DMS53 treated with DMSO at 0.1 percent for 48 hours (cell line): ENCODE results near the gene SLC28A2.
"Not testable (repeated sequence)": the region's sequence is repeated elsewhere in the genome, so short reads cannot be mapped to it uniquely, and the experiment has no call there.

Experiments used
- DNase-seq: peaks from one replicate; lab custom pipeline; 2025; ENCODE audit not compliant: unreplicated experiment; lab: John Stamatoyannopoulos, UW

The SLC28A2 gene, protein sequence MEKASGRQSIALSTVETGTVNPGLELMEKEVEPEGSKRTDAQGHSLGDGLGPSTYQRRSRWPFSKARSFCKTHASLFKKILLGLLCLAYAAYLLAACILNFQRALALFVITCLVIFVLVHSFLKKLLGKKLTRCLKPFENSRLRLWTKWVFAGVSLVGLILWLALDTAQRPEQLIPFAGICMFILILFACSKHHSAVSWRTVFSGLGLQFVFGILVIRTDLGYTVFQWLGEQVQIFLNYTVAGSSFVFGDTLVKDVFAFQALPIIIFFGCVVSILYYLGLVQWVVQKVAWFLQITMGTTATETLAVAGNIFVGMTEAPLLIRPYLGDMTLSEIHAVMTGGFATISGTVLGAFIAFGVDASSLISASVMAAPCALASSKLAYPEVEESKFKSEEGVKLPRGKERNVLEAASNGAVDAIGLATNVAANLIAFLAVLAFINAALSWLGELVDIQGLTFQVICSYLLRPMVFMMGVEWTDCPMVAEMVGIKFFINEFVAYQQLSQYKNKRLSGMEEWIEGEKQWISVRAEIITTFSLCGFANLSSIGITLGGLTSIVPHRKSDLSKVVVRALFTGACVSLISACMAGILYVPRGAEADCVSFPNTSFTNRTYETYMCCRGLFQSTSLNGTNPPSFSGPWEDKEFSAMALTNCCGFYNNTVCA

DNA sequence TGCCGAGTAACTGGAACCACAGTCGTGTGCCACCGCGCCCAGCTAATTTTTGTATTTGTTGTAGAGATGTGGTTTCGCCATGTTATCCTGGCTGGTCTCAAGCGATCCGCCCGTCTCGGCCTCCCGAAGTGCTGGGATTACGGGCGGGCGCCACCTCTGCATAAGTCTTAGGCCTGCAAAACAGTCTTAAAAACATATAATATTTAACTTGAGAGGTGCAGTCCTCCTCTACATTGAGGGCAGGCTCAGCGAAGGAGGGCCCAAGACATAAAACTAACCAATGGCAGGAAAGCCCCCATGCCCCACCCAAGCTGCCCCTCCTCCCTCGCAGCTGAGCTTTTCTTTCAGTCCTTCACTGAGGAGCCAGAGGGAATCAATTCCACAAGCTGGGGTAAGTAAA is at the start of gene SLC28A2:
TSS of gene SLC28A2 (plus strand) at position 347 of the 400 bp plus-strand sequence. CDS start 982 bp downstream, outside the sequence.
- DNase-seq = no peak

DNA sequence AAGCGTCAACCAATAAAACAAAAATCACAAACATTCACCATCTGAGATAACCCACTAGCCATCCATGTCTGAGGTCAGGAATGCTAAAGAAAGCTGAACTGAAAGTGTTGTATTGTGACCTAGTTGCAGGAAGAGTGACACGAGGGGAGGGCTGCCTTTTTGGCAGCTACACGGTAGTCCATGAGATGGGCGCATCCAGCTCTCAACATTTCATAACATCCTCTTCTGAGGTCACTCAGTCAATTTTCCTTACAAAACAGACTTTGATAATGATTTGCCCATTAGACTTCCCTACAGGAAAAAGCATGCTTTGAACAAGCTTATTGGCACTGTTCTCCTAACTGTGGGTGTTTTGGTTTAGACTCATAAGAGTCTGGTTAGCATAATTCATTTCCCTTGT is 48.9 kb upstream of the SLC28A2 start:
- no peak for DNase-seq

DNA sequence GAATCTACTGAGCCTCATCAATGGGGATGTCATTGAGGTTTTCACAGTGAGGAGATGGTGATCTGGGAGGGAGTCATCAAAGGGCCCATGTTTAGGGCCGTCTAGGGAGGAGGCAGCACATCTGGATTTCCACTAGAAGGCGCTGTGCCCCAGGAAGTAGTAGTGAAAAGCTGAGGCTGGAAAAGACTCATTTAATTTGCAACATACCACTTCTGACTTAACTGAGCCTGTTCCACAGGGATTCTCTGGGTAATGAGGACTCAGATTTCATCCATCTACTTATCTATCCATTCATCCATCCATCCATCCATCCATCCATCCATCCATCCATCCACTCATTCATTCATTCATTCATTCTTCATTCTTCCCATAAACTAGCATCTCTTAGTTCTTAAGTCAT is 46.8 kb upstream of the SLC28A2 start:
- peak; percentile 62 for DNase-seq

DNA sequence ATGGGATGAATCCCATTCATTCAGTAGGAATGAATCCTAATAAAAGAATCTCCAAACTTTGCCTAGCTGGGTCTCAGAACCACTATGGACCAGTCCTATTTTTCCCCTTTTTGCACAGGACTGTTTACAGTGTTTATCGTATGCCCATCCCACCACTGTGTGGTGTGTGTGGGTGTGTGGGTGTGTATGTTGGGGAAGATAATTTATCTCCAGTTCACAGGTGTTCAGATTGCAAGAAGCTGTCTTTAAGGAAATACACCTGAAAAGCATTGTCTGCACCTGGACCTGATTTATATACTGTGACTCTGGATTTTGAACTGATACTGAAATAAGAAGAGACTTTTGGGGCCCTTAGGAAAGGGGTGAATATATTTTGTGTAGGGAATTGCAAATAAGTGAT is 39.5 kb upstream of the SLC28A2 start:
- no peak for DNase-seq

DNA sequence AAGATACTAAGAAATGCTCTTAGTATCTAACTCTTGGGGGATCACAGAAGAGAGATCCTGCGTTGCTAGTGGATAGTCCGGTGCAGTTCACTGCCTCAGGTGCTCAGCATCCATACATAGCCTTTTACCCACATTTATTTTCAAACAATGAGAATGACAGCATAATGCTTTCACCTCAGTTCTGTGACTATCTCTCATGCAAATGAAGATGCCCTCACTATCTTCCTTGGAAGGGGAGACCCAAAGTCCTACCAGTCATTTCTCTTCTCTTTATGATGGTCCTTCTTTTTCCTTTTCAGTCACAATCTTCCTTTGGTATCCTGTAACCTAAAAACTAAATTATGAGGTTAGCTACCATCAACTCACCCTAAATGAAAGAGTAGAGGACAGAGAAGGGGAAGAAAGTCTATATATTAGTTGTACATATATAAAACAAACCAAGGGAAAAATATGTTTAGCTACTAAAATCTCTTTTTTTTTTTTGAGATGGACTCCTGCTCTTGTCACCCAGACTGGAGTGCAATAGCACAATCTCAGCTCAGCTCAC is 30.9 kb upstream of the SLC28A2 start:
- DNase-seq = no peak

DNA sequence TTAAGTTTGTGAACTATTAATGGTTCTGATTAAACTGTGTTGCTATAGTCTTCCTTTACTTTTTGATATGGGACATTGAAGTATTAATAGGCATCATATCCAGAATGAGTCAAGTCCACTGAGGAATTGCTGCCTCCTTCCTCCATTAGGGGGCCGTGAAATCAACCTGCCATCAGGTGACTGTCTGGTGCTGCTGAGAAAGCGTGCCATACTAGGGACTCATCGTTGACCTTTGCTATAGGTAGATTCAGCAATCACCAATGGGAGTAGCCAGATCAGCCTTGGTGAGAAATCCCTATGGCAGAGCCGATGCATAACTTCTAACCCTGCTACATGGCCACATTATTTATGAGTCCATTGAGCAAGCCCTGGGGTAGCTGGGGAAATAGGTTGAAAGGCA is 30.1 kb upstream of the SLC28A2 start:
- no peak for DNase-seq

DNA sequence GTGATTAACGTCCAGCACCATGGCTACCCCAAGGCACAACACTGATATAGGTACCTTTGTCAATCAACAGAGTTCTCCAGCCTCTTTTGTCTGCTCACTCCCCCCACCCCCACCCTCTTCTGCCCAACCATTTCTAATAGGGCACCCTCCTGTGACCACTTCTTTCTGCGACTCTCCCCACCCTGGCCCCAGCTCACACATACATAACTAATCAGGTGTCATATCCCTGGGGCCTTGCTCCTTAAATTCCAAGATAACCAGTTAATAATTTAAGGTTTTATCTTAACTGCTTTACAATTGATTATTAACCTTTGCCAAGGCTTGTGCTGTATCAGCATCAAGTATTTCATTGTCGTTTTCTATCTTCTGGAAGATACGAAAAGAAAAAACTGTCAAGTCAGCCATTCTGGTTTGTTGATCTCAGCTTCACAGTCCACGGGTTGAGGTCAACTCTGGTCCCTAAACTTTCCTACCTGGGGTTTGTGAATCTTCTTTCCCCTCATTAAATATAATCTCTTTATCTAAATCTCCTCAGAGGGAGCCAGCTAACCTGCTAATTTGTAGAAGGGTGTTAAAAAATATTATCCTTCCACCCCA is 27.3 kb upstream of the SLC28A2 start:
- DNase-seq = no peak

DNA sequence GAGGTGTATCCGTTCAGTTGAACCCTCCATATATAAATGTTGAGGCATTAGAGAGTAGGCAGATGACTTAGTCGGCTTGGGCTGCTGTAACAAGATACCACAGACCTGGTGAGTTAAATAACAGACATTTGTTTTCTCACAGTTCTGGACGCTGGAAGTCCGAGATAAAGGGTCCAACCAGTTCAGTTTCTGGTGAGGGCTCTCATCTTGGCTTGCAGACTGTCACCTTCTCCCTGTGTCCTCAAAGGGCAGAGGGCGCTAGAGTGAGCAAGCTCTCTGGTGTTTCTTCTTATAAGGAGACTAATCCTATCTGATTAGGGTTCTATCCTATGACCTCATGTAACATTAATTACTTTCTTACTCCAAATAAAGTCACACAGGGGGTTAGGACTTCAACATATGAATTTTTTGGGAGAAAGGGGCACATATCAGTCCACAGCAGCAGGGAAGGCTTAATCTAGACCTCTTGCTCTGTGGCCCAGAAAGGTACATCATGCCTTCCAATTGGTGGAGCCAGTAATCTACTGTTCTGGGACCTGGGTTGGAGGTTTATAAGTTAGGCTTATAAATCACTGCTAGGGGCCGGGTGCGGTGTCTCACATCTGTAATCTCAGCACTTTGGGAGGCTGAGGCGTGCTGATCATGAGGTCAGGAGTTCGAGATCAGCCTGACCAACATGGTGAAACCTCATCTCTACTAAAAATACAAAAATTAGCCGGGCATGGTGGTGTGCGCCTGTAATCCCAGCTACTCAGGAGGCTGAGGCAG is 26.3 kb upstream of the SLC28A2 start:
- DNase-seq = no peak

DNA sequence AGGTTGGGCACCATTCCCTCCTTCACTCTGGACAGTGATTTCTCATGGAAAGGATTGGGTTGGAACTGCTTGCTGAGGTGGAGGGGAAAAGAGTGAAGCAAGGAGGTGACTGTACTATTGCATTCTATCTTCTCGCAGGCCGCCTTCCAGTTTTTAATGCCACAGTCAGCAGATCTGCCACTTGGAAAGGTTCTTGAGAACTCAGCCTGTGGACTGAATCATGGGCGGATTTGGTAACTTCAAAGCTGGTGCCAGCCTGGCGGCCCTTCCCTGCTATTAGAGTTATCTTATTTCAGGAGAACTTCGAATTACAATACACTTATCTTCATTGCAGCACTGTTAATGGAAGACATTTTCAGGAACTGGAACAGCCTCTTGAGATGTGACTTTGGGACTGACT is 23.1 kb upstream of the SLC28A2 start:
- no peak for DNase-seq

DNA sequence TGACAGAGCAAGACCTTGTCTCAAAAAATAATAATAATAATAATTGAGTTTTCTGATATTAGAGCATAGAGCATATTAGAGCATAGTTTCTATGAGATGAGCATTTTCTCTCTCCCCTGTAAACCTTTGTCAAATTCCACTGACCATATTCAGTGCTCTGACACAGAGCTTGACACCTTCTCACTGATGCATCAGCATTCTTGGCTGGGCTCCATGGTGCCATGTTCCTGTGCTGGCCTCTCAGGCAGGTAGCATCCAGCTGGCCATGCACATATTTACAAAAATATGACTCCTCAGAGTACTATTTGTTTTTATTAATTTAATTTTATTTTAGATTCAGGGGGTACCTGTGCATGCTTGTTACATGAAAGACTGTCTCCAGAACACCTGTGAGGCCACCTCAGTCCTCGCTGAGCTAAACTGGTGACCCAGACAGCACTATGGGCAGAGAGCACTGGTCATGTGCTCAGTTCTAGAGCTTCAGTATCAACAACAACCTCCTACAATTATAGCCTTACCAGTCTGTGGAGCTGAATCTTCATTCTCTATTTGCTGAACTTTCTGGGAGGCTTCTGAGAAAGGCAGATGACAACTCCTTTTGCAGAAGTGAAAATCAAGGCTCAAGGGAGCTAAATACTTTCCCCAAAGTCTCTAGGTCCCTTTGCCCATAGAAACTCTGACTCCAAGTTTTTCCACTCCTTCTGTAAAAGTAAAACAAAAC is 21.6 kb upstream of the SLC28A2 start:
- DNase-seq = no peak

DNA sequence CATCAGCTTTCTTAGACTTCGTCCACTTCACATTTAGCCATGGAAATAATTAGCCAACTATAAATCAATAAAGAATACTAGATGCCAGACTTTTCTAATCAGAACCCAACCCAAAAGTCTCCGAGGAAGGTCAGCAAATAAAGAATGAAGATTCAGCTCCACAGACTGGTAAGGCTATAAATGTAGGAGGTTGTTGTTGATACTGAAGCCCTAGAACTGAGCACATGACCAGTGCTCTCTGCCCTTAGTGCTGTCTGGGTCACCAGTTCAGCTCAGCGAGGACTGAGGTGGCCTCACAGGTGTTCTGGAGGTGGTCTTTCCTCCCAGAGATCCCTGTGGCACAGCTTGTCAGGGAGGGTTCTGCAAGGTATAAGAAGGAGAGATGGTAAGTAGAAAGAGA is 20.9 kb upstream of the SLC28A2 start:
- DNase-seq = no peak

DNA sequence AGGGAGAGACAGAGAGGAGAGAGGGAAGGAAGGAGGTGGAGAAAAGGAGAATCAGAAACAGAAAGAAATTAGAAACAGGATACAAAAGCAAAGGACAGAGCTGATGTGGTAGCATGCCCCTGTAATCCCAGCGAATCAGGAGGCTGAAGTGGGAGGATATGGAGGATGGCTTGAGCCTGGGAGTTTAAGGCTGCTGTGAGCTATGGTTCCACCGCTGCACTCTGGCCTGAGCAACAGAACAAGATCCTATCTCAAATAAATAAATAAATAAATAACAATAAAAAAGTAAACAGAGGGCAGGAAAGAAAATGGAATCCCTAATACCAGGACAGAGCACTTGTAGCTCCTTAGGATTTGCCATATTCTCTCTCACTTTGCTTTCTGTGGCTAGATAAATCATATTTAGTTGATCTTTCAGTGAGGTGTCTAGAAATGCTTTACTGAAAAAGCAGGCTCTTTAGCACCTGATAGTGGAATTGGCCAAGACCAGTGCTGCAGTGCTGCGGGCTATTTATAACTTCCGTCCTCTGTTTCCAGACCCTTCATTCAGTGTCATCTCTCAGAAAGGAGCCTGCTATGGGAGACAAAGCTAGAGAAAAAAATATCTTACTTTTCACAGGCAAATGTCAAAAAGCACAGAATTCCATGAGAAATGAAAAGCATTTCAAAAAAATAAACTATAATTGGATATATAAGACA is 20.0 kb upstream of the SLC28A2 start:
- no peak for DNase-seq

DNA sequence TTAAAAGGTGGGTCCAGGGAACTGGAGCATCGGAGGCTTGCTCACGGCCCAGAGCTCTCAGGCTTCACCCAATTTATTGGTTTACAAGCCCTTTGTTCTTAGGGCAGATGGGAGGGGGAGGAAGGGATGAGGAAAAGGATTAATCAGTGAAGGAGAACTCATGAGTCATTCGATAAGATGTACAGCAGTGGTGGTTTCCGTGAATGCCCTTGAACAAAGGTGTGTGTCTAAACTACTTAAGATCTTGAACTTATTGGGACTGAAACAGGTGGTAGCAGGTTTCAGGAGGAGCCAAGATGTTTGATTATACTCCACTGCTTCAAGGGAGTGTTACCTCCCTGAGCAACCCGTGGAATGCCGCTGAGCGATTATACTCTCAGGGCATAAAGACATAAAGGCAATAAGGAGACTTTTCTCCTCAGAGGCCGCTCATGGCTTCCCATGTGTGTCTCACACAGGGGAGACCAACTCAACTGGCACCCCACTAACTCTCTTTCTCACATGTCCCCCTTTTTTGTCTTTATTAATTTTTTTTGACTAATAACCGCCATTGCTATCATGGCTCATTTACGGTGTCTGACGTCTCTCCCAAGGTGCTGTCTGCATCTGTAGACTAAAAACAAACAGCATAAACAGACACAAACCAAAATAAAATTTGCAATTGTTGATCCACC is 17.3 kb upstream of the SLC28A2 start:
- DNase-seq = no peak

DNA sequence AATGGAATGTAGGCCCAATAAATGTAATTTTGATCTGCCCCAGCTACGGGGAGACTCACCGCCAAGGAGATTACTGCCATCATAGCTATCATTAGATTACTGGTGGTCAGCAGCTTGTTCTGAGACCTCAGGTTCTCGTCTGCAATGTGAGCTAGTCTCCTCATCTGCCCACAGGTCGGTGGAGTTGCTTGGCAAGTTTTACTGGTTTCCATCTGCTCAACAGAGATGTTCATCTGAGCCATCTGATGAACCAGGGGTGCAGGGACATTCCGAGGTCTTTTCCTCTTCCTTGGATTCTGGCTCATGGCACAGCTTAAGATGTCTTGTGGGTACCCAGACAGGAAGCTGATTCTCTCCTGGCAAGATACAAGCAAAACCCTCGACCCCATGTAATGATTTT is 15.2 kb upstream of the SLC28A2 start:
- DNase-seq = not testable (repeated sequence)

DNA sequence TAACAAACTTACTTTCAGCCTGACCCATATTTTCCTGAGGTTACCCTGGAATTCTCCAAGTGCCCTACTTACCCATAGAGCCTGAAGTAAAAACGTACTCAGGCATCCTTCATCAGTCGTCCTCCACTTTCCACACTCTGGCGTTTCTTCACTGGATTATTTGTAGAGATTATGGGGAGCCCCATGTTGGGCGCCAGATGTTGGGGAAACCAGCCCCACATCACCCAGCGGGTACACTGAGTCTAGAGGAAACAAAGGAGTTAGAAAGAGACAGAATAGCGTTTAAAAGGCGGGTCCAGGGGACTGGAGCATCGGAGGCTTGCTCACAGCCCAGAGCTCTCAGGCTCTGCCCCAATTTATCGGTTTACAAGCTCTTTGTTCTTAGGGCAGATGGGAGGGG is 9.7 kb upstream of the SLC28A2 start:
- DNase-seq = no peak

DNA sequence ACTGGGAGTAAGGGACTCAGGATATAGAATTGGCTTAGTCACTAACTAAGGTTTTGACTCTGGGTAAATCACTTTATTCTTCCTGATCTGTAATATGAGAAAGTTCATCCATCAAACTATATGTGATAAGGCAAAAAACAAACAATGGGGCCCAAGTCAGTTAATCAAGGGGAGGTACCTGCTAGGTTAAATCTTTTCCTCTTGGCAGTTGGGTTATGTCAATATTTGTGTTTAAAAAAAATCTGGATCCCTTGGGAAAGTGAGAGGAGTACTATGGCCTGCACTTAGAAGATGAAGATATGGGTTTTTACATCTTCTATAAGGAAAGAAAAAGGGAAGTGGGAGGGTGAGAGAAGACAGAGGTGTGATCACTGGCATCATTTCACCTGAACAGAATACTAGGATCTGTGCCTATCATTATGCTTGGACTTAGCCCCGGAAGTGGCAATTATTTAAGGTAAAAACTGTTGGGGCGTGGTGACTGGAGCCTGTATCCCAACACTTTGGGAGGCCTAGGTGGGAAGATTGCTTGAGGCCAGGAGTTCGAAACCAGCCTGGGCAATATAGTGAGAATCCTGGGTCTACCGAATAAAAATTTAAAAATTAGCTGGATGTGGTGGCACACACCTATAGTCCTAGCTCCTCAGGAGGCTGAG is 2.8 kb upstream of the SLC28A2 start:
- DNase-seq = no peak

DNA sequence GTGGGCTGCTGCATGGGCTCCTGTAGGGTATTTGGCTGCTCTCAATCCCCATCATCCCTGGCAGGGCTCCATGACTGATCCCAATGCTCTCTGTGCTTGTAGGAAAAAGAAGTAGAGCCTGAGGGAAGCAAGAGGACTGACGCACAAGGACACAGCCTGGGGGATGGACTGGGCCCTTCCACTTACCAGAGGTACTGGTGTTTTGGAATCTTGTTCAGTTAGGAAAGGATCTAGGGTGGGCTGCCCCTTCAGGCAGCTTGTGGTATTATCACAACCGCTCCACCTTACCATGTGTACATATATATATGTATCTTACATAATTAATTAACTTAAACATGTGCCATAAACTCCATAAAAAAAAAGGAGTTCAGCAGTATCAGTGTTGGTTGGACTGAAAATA is 1.3 kb downstream of the SLC28A2 start:
- DNase-seq = no peak

DNA sequence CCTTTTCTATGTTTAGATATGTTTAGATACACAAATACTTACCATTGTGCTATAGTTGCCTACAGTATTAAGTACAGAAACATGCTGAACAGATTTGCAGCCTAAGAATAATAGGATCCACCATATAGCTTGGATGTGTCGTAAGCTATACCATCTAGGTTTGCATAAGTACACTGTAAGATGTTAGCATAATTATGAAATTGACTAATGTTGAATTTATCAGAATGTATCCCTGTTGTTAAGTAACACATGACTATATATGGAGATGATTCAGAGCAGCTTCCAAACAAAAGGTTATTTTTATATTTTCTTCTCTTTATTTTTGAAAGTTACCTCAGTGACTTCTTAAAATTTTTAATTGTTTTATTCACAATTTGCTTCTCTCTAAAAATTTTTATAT is 2.4 kb downstream of the SLC28A2 start:
- DNase-seq = no peak

DNA sequence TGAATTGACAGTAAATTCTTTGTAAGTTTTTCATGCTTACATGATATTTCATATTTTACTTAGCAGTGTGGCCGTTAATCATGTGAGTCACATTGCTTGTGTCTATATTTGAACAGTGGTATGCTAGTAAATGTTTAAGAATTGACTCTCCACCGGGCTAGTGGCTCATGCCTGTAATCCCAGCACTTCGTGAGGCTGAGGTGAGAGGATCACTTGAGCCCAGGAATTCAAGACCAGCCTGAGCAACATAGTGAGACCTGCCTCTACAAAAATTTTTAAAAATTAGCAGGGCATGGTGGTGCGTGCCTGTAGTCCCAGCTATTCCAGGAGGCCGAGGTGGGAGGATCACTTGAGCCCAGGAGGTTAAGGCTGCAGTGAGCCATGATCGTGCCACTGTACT is 2.8 kb downstream of the SLC28A2 start:
- DNase-seq = not testable (repeated sequence)
